CD8-positive, alpha-beta memory T cell (primary cell): ENCODE results near the gene USP20. TPM values are rescaled to one million over a fixed set of nuclear protein-coding genes. Genes with fewer than 3 reads are reported as not detected.

Source experiments
- CTCF ChIA-PET: fragments of 350-600 bp; sonication (Branson Sonifier 250); formaldehyde crosslinking; loops from one replicate; lab custom pipeline; 2021; ENCODE audit warnings: antibody characterized with exemption; lab: Charles Lee
- POLR2A ChIA-PET: fragments of 350-600 bp; sonication (Branson Sonifier 250); formaldehyde crosslinking; loops from one replicate; lab custom pipeline; 2021; ENCODE audit warnings: antibody characterized with exemption; lab: Charles Lee
- DNase-seq, 5 donors: peaks; one replicate each; pipeline versions ENCODE4 v3.0.0 to v3.0.0-alpha.2; 2020 to 2022; ENCODE audit warnings: mixed read lengths in 1 of 5
- H3K27ac ChIP-seq: one replicate; pipeline ENCODE4 v1.7.0; 2013; ENCODE audit warnings: low read depth, mild to moderate bottlenecking, low read length, moderate library complexity
- H3K27me3 ChIP-seq: 2 replicates; pipeline ENCODE4 v1.7.0; 2013; ENCODE audit warnings: low read length, mild to moderate bottlenecking; ENCODE audit not compliant: insufficient read depth, poor library complexity, severe bottlenecking
- H3K36me3 ChIP-seq: 2 replicates; pipeline ENCODE4 v1.7.0; 2013; ENCODE audit warnings: mild to moderate bottlenecking, low read length, moderate library complexity; ENCODE audit not compliant: insufficient read depth
- H3K4me1 ChIP-seq: 2 replicates; pipeline ENCODE4 v1.7.0; 2013; ENCODE audit warnings: mild to moderate bottlenecking, low read length, moderate library complexity; ENCODE audit not compliant: insufficient read depth
- H3K4me3 ChIP-seq: 2 replicates; pipeline ENCODE4 v1.7.0; 2013; ENCODE audit warnings: mild to moderate bottlenecking, low read length
- H3K9me3 ChIP-seq: 2 replicates; pipeline ENCODE4 v1.7.0; 2013; ENCODE audit warnings: mild to moderate bottlenecking, low read length
- H3K27ac Mint-ChIP-seq, 8 donors: one replicate each; pipeline ENCODE4 v1.8.0; 2020 to 2021; ENCODE audit warnings: mixed read lengths in 8 of 8, mild to moderate bottlenecking in 6 of 8, inconsistent platforms in 3 of 8, moderate library complexity in 3 of 8
- H3K27me3 Mint-ChIP-seq, 2 donors: one replicate each; pipeline ENCODE4 v1.8.0; 2020 to 2021; ENCODE audit warnings: mixed read lengths in 2 of 2, mild to moderate bottlenecking in 1 of 2, moderate library complexity in 1 of 2
- H3K36me3 Mint-ChIP-seq, 3 donors: one replicate each; pipeline ENCODE4 v1.8.0; 2020 to 2021; ENCODE audit warnings: mixed read lengths in 3 of 3, inconsistent platforms in 1 of 3, mild to moderate bottlenecking in 1 of 3
- H3K4me1 Mint-ChIP-seq, 3 donors: one replicate each; pipeline ENCODE4 v1.8.0; 2020 to 2021; ENCODE audit warnings: mixed read lengths in 3 of 3, inconsistent platforms in 1 of 3, mild to moderate bottlenecking in 1 of 3
- H3K4me3 Mint-ChIP-seq, 7 donors: one replicate each; pipeline ENCODE4 v1.8.0; 2020 to 2021; ENCODE audit warnings: mixed read lengths in 7 of 7, mild to moderate bottlenecking in 6 of 7, moderate library complexity in 4 of 7, inconsistent platforms in 2 of 7
- H3K9me3 Mint-ChIP-seq, 5 donors: one replicate each; pipeline ENCODE4 v1.8.0; 2020 to 2022; ENCODE audit warnings: mixed read lengths in 5 of 5, mild to moderate bottlenecking in 3 of 5, moderate library complexity in 2 of 5, inconsistent platforms in 1 of 5
- polyA plus RNA-seq: library from polyadenylated mRNA; unstranded; fragments of 300-500 nt; fragmentation: Illumina TruSeq; gene quantifications from one replicate; pipeline ENCODE4 v1.2.3, GENCODE V29; 2021
- total RNA-seq, 2 experiments: library from RNA; stranded (reverse); gene quantifications; one replicate each; pipeline ENCODE4 v1.2.3, GENCODE V29; 2021

USP20 gene
- total and polyA plus RNA-seq, 3 experiments from 2014 or later = 50.2 to 50.8 (median 50.3) TPM

DNA sequence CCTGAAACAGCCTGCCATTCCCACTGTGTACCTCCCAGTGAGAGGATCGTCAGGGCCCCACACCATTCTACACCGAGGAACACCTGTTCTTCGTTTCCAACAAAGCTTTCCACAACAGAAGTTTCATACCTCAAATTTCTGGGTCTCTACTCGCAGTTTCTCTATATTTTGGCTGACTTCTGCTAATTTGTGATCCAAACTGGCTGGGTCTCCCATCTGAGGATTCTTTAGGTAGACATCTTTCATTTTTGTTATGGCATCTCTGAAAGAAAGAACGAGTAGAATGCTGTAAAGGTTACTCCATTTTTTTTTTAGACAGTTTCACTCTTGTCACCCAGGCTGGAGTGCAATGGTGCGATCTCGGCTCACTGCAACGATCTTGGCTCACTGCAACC, 67.5 kb downstream of the USP20 start:
- ChIA-PET POLR2A (interaction anchor here (0.6 kb wide), 1 partner anchor 56 kb away, joined by 3 read pairs; no protein-coding TSS in a partner anchor), CTCF (interaction anchor here (1.2 to 1.4 kb wide), 2 partner anchors 12 to 16 kb away, joined by 3 read pairs; no protein-coding TSS in a partner anchor)
- Mint-ChIP-seq H3K4me3 (no peak overlapping the region), H3K36me3 (peaks cover 7 to 91% (median 31%) of the 10 kb centered on the region in 3 donors), H3K27ac (peak overlapping the region; percentile 19 to 89 (median 50)), H3K27me3 (peaks cover 0 to 4% of the 10 kb centered on the region in 2 donors), H3K4me1 (peaks cover 8 to 25% (median 22%) of the 10 kb centered on the region in 3 donors), H3K9me3 (no peaks in the 10 kb centered on the region)
- H3K36me3 ChIP-seq = peaks cover 42% of the 10 kb centered on the region
- H3K9me3 ChIP-seq = no peaks in the 10 kb centered on the region
- H3K27me3 ChIP-seq = no peaks in the 10 kb centered on the region
- no peak for DNase-seq
- H3K4me1 ChIP-seq = no peaks in the 10 kb centered on the region
- no peak overlapping the region for H3K4me3 ChIP-seq
- no peak overlapping the region for H3K27ac ChIP-seq

DNA sequence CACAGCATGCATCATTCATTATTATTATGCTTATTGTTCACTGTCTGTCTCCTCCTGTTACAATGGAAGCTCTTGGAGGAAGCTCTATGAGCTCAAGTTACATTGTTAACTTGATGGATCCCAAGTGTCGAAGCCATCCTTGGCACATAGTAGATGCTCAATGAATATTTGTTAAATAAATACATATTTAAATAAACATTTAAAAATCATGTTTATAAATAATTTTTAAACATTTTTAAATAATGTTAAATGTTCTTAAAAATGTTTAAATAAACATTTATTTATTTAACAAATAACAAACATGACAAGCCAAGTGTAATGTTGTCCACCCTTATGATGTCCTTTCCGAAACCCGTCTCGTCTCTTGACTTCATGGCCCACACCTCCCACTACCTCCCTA, 69.5 kb downstream of the USP20 start:
- no peaks in the 10 kb centered on the region for H3K9me3 Mint-ChIP-seq
- ChIA-PET CTCF (interaction anchor here (1.1 to 1.2 kb wide), 3 partner anchors 10 to 58 kb away, joined by 3 read pairs; no protein-coding TSS in a partner anchor), POLR2A (interaction anchor here (0.6 kb wide), 2 partner anchors 18 to 101 kb away, joined by 3 to 4 read pairs; no protein-coding TSS in a partner anchor)
- H3K4me3 Mint-ChIP-seq = no peak overlapping the region
- peak overlapping the region in 6 of 8 donors; percentile 40 to 88 (median 74) for H3K27ac Mint-ChIP-seq
- DNase-seq = no peak
- H3K4me1 Mint-ChIP-seq = peaks cover 10 to 20% (median 18%) of the 10 kb centered on the region in 3 donors
- no peak overlapping the region for H3K27ac ChIP-seq
- H3K4me1 ChIP-seq = no peaks in the 10 kb centered on the region
- no peaks in the 10 kb centered on the region for H3K27me3 Mint-ChIP-seq
- H3K9me3 ChIP-seq = no peaks in the 10 kb centered on the region
- H3K36me3 Mint-ChIP-seq = peaks cover 10 to 90% (median 31%) of the 10 kb centered on the region in 3 donors
- no peak overlapping the region for H3K4me3 ChIP-seq
- H3K36me3 ChIP-seq = peaks cover 48% of the 10 kb centered on the region
- H3K27me3 ChIP-seq = no peaks in the 10 kb centered on the region

DNA sequence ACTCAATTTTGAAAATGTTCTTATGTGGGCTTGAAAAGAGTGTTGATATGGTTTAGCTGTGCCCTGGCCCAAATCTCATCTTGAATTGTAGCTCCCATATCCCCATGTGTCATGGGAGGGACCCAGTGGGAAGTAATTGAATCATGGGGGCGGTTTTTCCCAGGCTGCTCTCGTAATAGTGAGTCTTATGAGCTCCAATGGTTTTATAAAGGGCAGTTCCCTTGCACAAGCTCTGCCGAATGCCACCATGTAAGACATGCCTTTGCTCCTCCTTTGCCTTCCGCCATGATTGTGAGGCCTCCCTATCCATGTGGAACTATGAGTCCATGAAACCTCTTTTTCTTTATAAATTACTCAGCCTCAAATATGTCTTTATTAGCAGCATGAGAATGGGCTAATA, 71.0 kb downstream of the USP20 start:
- H3K4me1 ChIP-seq = no peaks in the 10 kb centered on the region
- Mint-ChIP-seq H3K9me3 (no peaks in the 10 kb centered on the region), H3K27me3 (no peaks in the 10 kb centered on the region), H3K4me1 (peaks cover 18 to 30% (median 26%) of the 10 kb centered on the region in 3 donors), H3K36me3 (peaks cover 10 to 88% (median 31%) of the 10 kb centered on the region in 3 donors), H3K4me3 (no peak overlapping the region), H3K27ac (peak overlapping the region in 3 of 8 donors; percentile 15 to 81 (median 63))
- ChIA-PET POLR2A (no interaction called here), CTCF (interaction anchor here (1.1 to 1.3 kb wide), 2 partner anchors 26 to 133 kb away, joined by 3 to 5 read pairs; no protein-coding TSS in a partner anchor)
- no peak overlapping the region for H3K27ac ChIP-seq
- no peak overlapping the region for H3K4me3 ChIP-seq
- no peaks in the 10 kb centered on the region for H3K9me3 ChIP-seq
- peaks cover 39% of the 10 kb centered on the region for H3K36me3 ChIP-seq
- no peak for DNase-seq
- no peaks in the 10 kb centered on the region for H3K27me3 ChIP-seq

DNA sequence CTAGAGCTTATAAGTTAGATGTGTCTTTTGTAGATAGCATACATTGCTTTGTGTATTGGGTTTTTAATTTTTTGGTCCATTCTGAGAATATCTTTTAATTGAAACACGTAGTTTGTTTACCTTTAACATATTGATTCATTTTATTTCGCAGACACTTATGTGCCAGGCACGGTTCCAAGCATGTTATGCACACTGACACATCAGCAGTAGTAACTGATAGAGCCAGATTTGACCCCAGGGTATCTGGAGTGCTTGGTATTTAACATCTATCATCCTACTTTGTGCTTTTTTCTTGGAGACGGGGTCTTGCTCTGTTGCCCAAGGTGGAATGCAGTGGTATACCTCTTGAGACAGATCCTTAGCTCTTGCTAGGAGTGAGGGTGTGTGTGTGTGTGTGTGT, 71.9 kb downstream of the USP20 start:
- Mint-ChIP-seq H3K27me3 (no peaks in the 10 kb centered on the region), H3K36me3 (peaks cover 6 to 87% (median 29%) of the 10 kb centered on the region in 3 donors), H3K9me3 (no peaks in the 10 kb centered on the region), H3K27ac (peak overlapping the region in 4 of 8 donors; percentile 17 to 81 (median 35)), H3K4me3 (no peak overlapping the region), H3K4me1 (peaks cover 18 to 26% (median 22%) of the 10 kb centered on the region in 3 donors)
- Histone ChIP-seq H3K4me3 (no peak overlapping the region), H3K27ac (no peak overlapping the region), H3K27me3 (no peaks in the 10 kb centered on the region), H3K4me1 (no peaks in the 10 kb centered on the region), H3K9me3 (no peaks in the 10 kb centered on the region), H3K36me3 (peaks cover 37% of the 10 kb centered on the region)
- POLR2A ChIA-PET = interaction anchor here (0.7 kb wide), 2 partner anchors 18 to 68 kb away, joined by 4 to 5 read pairs; no protein-coding TSS in a partner anchor
- CTCF ChIA-PET = no interaction called here
- no peak for DNase-seq

DNA sequence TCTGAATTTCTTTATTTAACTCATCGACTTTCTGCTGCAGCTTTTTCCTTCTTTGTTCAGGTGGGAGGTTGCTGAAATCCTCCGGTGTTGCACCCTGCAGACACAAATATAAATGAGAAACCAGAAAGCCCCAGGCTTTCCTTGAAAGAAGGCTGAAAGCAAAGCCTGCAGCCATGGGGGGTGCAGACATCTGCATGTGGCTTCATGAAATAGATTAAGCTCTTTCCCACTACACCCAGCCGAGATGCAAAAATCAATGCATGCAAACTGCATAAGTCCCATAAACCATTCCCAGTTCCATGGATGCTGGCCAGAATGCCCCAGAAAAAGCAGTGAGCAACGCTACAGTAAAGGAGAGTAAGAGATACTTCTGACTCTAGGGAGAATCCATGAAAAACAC, 73.6 kb downstream of the USP20 start:
- peaks cover 18 to 27% (median 22%) of the 10 kb centered on the region in 3 donors for H3K4me1 Mint-ChIP-seq
- peak overlapping the region in 6 of 8 donors; percentile 43 to 95 (median 69) for H3K27ac Mint-ChIP-seq
- H3K27me3 ChIP-seq = no peaks in the 10 kb centered on the region
- no peak for DNase-seq
- CTCF ChIA-PET = interaction anchor here (1.1 kb wide), 1 partner anchor 49 kb away, joined by 3 read pairs; no protein-coding TSS in a partner anchor
- no peaks in the 10 kb centered on the region for H3K9me3 Mint-ChIP-seq
- H3K27me3 Mint-ChIP-seq = no peaks in the 10 kb centered on the region
- no peaks in the 10 kb centered on the region for H3K4me1 ChIP-seq
- H3K36me3 Mint-ChIP-seq = peaks cover 6 to 80% (median 29%) of the 10 kb centered on the region in 3 donors
- H3K9me3 ChIP-seq = no peaks in the 10 kb centered on the region
- H3K4me3 Mint-ChIP-seq = no peak overlapping the region
- no peak overlapping the region for H3K27ac ChIP-seq
- POLR2A ChIA-PET = no interaction called here
- no peak overlapping the region for H3K4me3 ChIP-seq
- H3K36me3 ChIP-seq = peaks cover 27% of the 10 kb centered on the region

DNA sequence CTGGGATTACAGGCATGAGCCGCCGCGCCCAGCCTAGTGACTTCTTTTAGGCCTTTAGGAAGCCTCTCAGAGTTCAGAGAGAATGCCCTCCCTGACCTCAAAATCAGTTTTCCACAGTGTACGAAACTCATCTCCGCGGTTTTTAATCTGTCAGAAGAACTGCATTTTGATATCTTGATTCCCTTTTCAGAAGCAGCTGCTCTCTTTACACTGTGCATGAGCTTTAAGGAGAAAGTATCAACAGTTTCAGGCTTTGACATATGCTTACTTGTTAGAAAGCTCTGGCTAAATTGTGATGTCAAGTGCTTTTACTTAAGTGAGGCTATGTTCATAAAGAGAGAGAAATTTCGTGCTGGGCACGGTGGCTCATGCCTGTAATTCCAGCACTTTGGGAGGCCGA, 74.6 kb downstream of the USP20 start:
- H3K27me3 ChIP-seq = no peaks in the 10 kb centered on the region
- H3K36me3 Mint-ChIP-seq = peaks cover 6 to 77% (median 25%) of the 10 kb centered on the region in 3 donors
- no peak for DNase-seq
- no peaks in the 10 kb centered on the region for H3K9me3 Mint-ChIP-seq
- H3K27me3 Mint-ChIP-seq = no peaks in the 10 kb centered on the region
- no peaks in the 10 kb centered on the region for H3K4me1 ChIP-seq
- peaks cover 27% of the 10 kb centered on the region for H3K36me3 ChIP-seq
- peak overlapping the region in 5 of 8 donors; percentile 1 to 84 (median 67) for H3K27ac Mint-ChIP-seq
- H3K9me3 ChIP-seq = no peaks in the 10 kb centered on the region
- no peak overlapping the region for H3K27ac ChIP-seq
- H3K4me3 ChIP-seq = no peak overlapping the region
- H3K4me1 Mint-ChIP-seq = peaks cover 13 to 22% (median 16%) of the 10 kb centered on the region in 3 donors
- no peak overlapping the region for H3K4me3 Mint-ChIP-seq
- ChIA-PET POLR2A (interaction anchor here (0.8 kb wide), 1 partner anchor 23 kb away, joined by 4 read pairs; no protein-coding TSS in a partner anchor), CTCF (interaction anchor here (1.3 to 1.5 kb wide), 2 partner anchors 8 to 12 kb away, joined by 3 to 4 read pairs; no protein-coding TSS in a partner anchor)

DNA sequence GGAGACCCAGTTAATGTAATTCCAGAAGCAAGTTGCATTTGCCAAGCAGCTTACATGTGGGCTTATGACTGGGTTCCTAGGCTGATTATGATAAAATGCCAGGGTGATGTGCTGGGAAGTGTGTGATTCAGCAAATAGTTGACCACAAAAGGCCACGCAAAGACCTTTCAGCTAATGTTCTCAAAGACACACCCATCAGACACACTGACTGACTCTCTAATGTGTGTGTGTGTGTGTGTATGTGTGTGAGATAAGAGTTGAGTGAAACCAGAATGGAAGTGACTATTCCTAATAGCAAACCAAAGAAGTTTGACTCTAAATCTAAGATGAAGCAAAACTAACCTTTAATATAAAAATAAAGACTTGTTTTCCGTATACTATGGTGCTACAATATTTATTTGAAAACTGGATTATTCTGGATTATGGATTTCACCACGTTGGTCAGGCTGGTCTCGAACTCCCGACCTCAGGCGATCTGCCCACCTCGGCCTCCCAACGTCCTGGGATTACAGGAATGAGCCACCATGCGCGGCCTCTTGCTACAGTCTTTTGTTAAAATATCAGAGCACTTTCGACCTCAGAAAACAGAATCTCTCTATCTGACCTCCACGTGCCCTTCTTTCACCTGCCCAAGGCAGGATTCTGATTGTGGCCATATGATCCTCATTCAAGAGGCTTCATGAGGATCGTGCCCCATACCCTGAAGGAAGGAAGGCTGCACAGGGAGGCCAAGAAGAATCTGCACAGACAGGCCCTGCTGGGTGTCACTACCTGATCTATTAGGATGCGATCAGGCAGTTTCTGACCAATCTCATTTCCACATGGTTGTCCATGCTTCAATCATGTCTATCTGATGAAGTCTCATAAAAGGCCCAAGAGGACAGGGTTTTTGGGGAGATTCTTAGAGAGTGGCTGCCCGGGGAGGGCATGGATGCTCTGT, 75.6 kb downstream of the USP20 start:
- ChIA-PET POLR2A (interaction anchor here (0.6 kb wide), 2 partner anchors 21 to 107 kb away, joined by 3 to 4 read pairs; no protein-coding TSS in a partner anchor), CTCF (interaction anchor here (1.3 to 1.5 kb wide), 2 partner anchors 9 to 13 kb away, joined by 3 to 4 read pairs; no protein-coding TSS in a partner anchor)
- Histone ChIP-seq H3K27ac (no peak overlapping the region), H3K27me3 (no peaks in the 10 kb centered on the region), H3K9me3 (no peaks in the 10 kb centered on the region), H3K4me3 (no peak overlapping the region), H3K36me3 (peaks cover 33% of the 10 kb centered on the region), H3K4me1 (no peaks in the 10 kb centered on the region)
- peak overlapping the region; percentile 31 to 93 (median 56) for H3K27ac Mint-ChIP-seq
- DNase-seq = no peak
- peaks cover 17 to 21% (median 17%) of the 10 kb centered on the region in 3 donors for H3K4me1 Mint-ChIP-seq
- H3K27me3 Mint-ChIP-seq = no peaks in the 10 kb centered on the region
- peaks cover 6 to 75% (median 27%) of the 10 kb centered on the region in 3 donors for H3K36me3 Mint-ChIP-seq
- no peak overlapping the region for H3K4me3 Mint-ChIP-seq
- H3K9me3 Mint-ChIP-seq = no peaks in the 10 kb centered on the region
